GM12878 (cell line): ENCODE data around the gene EPS8L1. TPM values are rescaled to one million over a fixed set of nuclear protein-coding genes. Genes with fewer than 3 reads are reported as not detected.

Experiments
- ATAC-seq: fragments of 200-7000 bp; cut with Tn5 transposase; 3 replicates; pipeline ENCODE4 v1.9.1; 2020; ENCODE audit warnings: mild to moderate bottlenecking, moderate library complexity
- BruUV-seq: library from RNA; stranded (reverse); fragments of 400-500 nt; replicated peaks from 2 replicates; lab custom pipeline; 2021; lab: Mats Ljungman, UMichigan
- CTCF ChIA-PET: fragments of 300-600 bp; sonication (Branson Sonifier 250); formaldehyde crosslinking; extraction: SDS; loops from one replicate; lab custom pipeline; 2021; ENCODE audit warnings: inconsistent platforms; lab: Yijun Ruan, JAX
- POLR2A ChIA-PET: fragments of 350-600 bp; formaldehyde crosslinking; extraction: SDS; loops from one replicate; lab custom pipeline; 2021; ENCODE audit warnings: inconsistent platforms; lab: Charles Lee
- RAD21 ChIA-PET: fragments of 300-600 bp; sonication (Branson Sonifier 250); formaldehyde crosslinking; loops from one replicate; lab custom pipeline; 2023; ENCODE audit warnings: antibody characterized with exemption; ENCODE audit not compliant: unreplicated experiment; lab: Charles Lee
- SMC1A ChIA-PET: fragments of 300-600 bp; sonication (Branson Sonifier 250); formaldehyde crosslinking; loops from one replicate; lab custom pipeline; 2023; ENCODE audit not compliant: unreplicated experiment, uncharacterized antibody; lab: Charles Lee
- DNase-seq: peaks from one replicate; pipeline ENCODE4 v3.0.0-alpha.2; 2011; ENCODE audit warnings: low read depth, low spot score
- FAIRE-seq: peaks from 3 replicates; lab custom pipeline; 2011; peaks lifted over from hg19 to GRCh38; lab: Jason Lieb, UNC
- H2AFZ ChIP-seq: 2 replicates; pipeline ENCODE4 v1.6.0; 2011; ENCODE audit warnings: low read depth, low read length, control low read depth; ENCODE audit not compliant: control insufficient read depth
- H3K27ac ChIP-seq: 2 replicates; pipeline ENCODE4 v1.5.1; 2011; ENCODE audit warnings: control low read depth; ENCODE audit not compliant: control insufficient read depth, insufficient read depth
- H3K27me3 ChIP-seq, 2 experiments: replicated peaks in 1 of 2; 2 replicates each; pipeline versions ENCODE4 v1.6.0 to v1.6.1; 2011; ENCODE audit warnings: low read length in 1 of 2; ENCODE audit not compliant: control insufficient read depth in 2 of 2, insufficient read depth in 2 of 2
- H3K36me3 ChIP-seq, 2 experiments: 2 replicates each; pipeline ENCODE4 v1.5.1; 2011; ENCODE audit warnings: low read length in 1 of 2; ENCODE audit not compliant: control insufficient read depth in 2 of 2, insufficient read depth in 2 of 2
- H3K4me1 ChIP-seq: 2 replicates; pipeline ENCODE4 v1.6.1; 2011; ENCODE audit warnings: mild to moderate bottlenecking, low read length, moderate library complexity, mixed read lengths; ENCODE audit not compliant: control insufficient read depth, insufficient read depth
- H3K4me2 ChIP-seq: 2 replicates; pipeline ENCODE4 v1.6.0; 2011; ENCODE audit warnings: control low read depth; ENCODE audit not compliant: control insufficient read depth, insufficient read depth
- H3K4me3 ChIP-seq: fragments of 200-600 bp; sonication (generic); 2 replicates; pipeline ENCODE4 v1.5.1; 2016
- H3K79me2 ChIP-seq: 2 replicates; pipeline ENCODE4 v1.6.0; 2011; ENCODE audit warnings: low read length; ENCODE audit not compliant: control insufficient read depth, insufficient read depth
- H3K9ac ChIP-seq: 2 replicates; pipeline ENCODE4 v1.8.0; 2011; ENCODE audit warnings: low read length, control low read depth, mixed read lengths; ENCODE audit not compliant: control insufficient read depth, insufficient read depth
- H3K9me3 ChIP-seq: replicated peaks from 3 replicates; pipeline ENCODE4 v1.5.1; 2011; ENCODE audit warnings: mild to moderate bottlenecking, low read length; ENCODE audit not compliant: control insufficient read depth, insufficient read depth
- H4K20me1 ChIP-seq: 2 replicates; pipeline ENCODE4 v1.6.0; 2011; ENCODE audit not compliant: control insufficient read depth, insufficient read depth
- ASH2L ChIP-seq: fragments of 300-600, 200-600 bp; sonication (generic); IDR thresholded peaks from 2 replicates; pipeline ENCODE4 v1.6.1; 2017; ENCODE audit warnings: low read depth, mild to moderate bottlenecking, borderline replicate concordance
- BRCA1 ChIP-seq: IDR thresholded peaks from 2 replicates; pipeline ENCODE4 v1.6.1; 2011; ENCODE audit warnings: low read depth, low read length, improper control_type of control experiment
- FOXM1 ChIP-seq: IDR thresholded peaks from 2 replicates; pipeline ENCODE4 v1.6.1; 2012; ENCODE audit warnings: low read depth, mild to moderate bottlenecking, inconsistent platforms, low read length, moderate library complexity
- IRF3 ChIP-seq: fragments of 450-650 bp; IDR thresholded peaks from 2 replicates; pipeline ENCODE4 v1.6.1; 2014; ENCODE audit warnings: mild to moderate bottlenecking
- MTA2 ChIP-seq: fragments of 450-650 bp; IDR thresholded peaks from 2 replicates; pipeline ENCODE4 v1.6.1; 2016; ENCODE audit warnings: low read depth, mild to moderate bottlenecking, moderate library complexity
- NBN ChIP-seq: fragments of 450-650 bp; IDR thresholded peaks from 2 replicates; pipeline ENCODE4 v1.6.1; 2016
- NKRF ChIP-seq: fragments of 450-650 bp; conservative IDR thresholded peaks from 2 replicates; pipeline ENCODE4 v1.6.1; 2017; ENCODE audit warnings: mild to moderate bottlenecking, moderate library complexity
- PML ChIP-seq: IDR thresholded peaks from 2 replicates; pipeline ENCODE4 v1.6.1; 2012; ENCODE audit warnings: low read length, inconsistent platforms
- RBBP5 ChIP-seq: fragments of 200-600 bp; sonication (generic); conservative IDR thresholded peaks from 2 replicates; pipeline ENCODE4 v1.6.1; 2016
- SKIL ChIP-seq: fragments of 450-650 bp; IDR thresholded peaks from 2 replicates; pipeline ENCODE4 v1.6.1; 2017; ENCODE audit warnings: mild to moderate bottlenecking, low read depth, inconsistent platforms; ENCODE audit not compliant: poor library complexity, severe bottlenecking
- SREBF1 ChIP-seq: IDR thresholded peaks from 2 replicates; pipeline ENCODE4 v1.6.1; 2012; ENCODE audit warnings: mild to moderate bottlenecking, low read length
- TAF1 ChIP-seq: IDR thresholded peaks from 2 replicates; pipeline ENCODE4 v1.6.1; 2011; ENCODE audit warnings: mild to moderate bottlenecking, low read depth, low read length, borderline replicate concordance
- ZNF592 ChIP-seq: fragments of 450-650 bp; IDR thresholded peaks from 2 replicates; pipeline ENCODE4 v1.6.1; 2017; ENCODE audit warnings: mild to moderate bottlenecking, moderate library complexity
- whole genome bisulfite sequencing: methylation state at CpG from one replicate; pipeline ENCODE4 v1.1.6; 2016; ENCODE audit warnings: low lambda C conversion rate; ENCODE audit not compliant: insufficient replicate concordance, insufficient coverage; ENCODE audit errors: missing lambda C conversion rate; 5-methylcytosine and 5-hydroxymethylcytosine counted together
- in situ Hi-C: fragments of 300-500 bp; cut with MboI; formaldehyde crosslinking; loops from 9 replicates; pipeline ENCODE4 v1.14.3; 2018; ENCODE audit warnings: mixed read lengths
- intact Hi-C: fragments of 100-400 bp; cut with micrococcal nuclease; formaldehyde crosslinking; loops from one replicate; pipeline ENCODE4 v1.14.2; 2022; ENCODE audit not compliant: unreplicated experiment
- polyA plus RNA-seq, 11 experiments: library from polyadenylated mRNA; depleted of rRNA in 4 of 11; unstranded in 6 of 11; stranded (reverse) in 5 of 11; fragments of >200 nt; fragmentation: Nextera tagmentation in 4 of 11; fragmentation: Illumina TruSeq in 1 of 11; extraction: Ambion mirVana in 4 of 11; extraction: Trizol in 1 of 11; gene quantifications; 1 replicate in 1 of 11; 2 replicates in 10 of 11; pipeline versions ENCODE4 v1.2.1 to v1.2.3, GENCODE V29; 2011 to 2016; ENCODE audit warnings: inconsistent platforms in 2 of 11, missing spikeins in 2 of 11, low read depth in 1 of 11
- total RNA-seq, 4 experiments: library from RNA; depleted of rRNA in 3 of 4; stranded (reverse); fragments of >200 nt in 3 of 4; fragmentation: Illumina TruSeq in 1 of 4; extraction: Trizol in 1 of 4; gene quantifications; 2 replicates each; pipeline versions ENCODE4 v1.2.1 to v1.2.3, GENCODE V29; 2013 to 2021

EPS8L1 gene
- total and polyA plus RNA-seq, 10 of the 15 experiments (the other 5 are each of a cell fraction or from before 2014, with no cell fraction given): 0.68 to 2.2 (median 0.96) TPM; not detected in 2

- TF ChIP-seq MTA2 (no peak), NBN (peak; percentile 96), NKRF (peak; percentile 49; the same call in 1 of the 2 replicates), FOXM1 (no peak), PML (no peak), SKIL (no peak), RBBP5 (no peak)
Observed at GRCh38 chr19:55062735-55063491, 12.8 kb upstream of the EPS8L1 start, which contains the start of gene RDH13 (continued).

GRCh38 chr19:55063492-55063843 is 12.2 kb upstream of the EPS8L1 start:
- ChIA-PET SMC1A (interaction anchor here (0.6 to 0.8 kb wide), 2 partner anchors 9 to 23 kb away, joined by 3 read pairs; no protein-coding TSS in a partner anchor), CTCF (interaction anchor here (0.6 to 1.3 kb wide), 5 partner anchors 17 to 582 kb away, joined by 3 to 4 read pairs (median 3); no protein-coding TSS in a partner anchor), RAD21 (interaction anchor here (1.5 kb wide), 1 partner anchor 17 kb away, joined by 6 read pairs; no protein-coding TSS in a partner anchor), POLR2A (interaction anchor here (0.6 to 1.2 kb wide), 3 partner anchors 82 to 745 kb away, joined by 3 to 4 read pairs (median 4); partner anchors contain the start of gene UBE2S)
- intact Hi-C loops: no loop called here
- DNase-seq: no peak
- 69% methylated on average over 1 of the region's 3 CpGs for WGBS
- Histone ChIP-seq H3K27ac (no peak overlapping the region), H2AFZ (no peak overlapping the region), H4K20me1 (no peaks in the 10 kb centered on the region), H3K4me1 (no peaks in the 10 kb centered on the region), H3K36me3 (peaks cover 0 to 2% of the 10 kb centered on the region in 2 experiments; a peak in 1 of 4 replicates), H3K4me3 (no peak overlapping the region; the same call in 1 of the 2 replicates), H3K4me2 (no peak overlapping the region), H3K9me3 (no peaks in the 10 kb centered on the region), H3K27me3 (no peaks in the 10 kb centered on the region), H3K9ac (no peak overlapping the region), H3K79me2 (peaks cover 3% of the 10 kb centered on the region)
- no peak for FAIRE-seq
- in situ Hi-C loops: no loop called here
- no peak for TF ChIP-seq IRF3
- no peak for TF ChIP-seq BRCA1
- TF ChIP-seq ASH2L: no peak
- TF ChIP-seq TAF1: no peak
- no peak for TF ChIP-seq SREBF1
- no peak for TF ChIP-seq ZNF592
- no peak for ATAC-seq
- BruUV-seq: no TSS peak
